IMR-90 (cell line): ENCODE data around the gene ZNF611. TPM values are rescaled to one million over a fixed set of nuclear protein-coding genes. Genes with fewer than 3 reads are reported as not detected.

ENCODE experiments used
- ATAC-seq: fragments of 200-7000 bp; cut with Tn5 transposase; 2 replicates; pipeline ENCODE4 v1.9.1; 2020; ENCODE audit warnings: low read depth, mild to moderate bottlenecking, moderate library complexity
- BruUV-seq: library from RNA; stranded (reverse); fragments of 400-500 nt; replicated peaks from 2 replicates; lab custom pipeline; 2021; lab: Mats Ljungman, UMichigan
- CTCF ChIA-PET: fragments of 300-600 bp; formaldehyde crosslinking; extraction: SDS; loops from one replicate; lab custom pipeline; 2021; ENCODE audit warnings: antibody characterized with exemption; lab: Yijun Ruan, JAX
- POLR2A ChIA-PET: fragments of 300-600 bp; sonication (Branson Sonifier 250); formaldehyde crosslinking; loops from one replicate; lab custom pipeline; 2022; ENCODE audit warnings: antibody characterized with exemption; ENCODE audit not compliant: unreplicated experiment; lab: Charles Lee
- DNase-seq: peaks from one replicate; pipeline ENCODE4 v3.0.0; 2013
- H2AFZ ChIP-seq: replicated peaks from 2 replicates; pipeline ENCODE3; 2013; ENCODE audit warnings: low read length, mild to moderate bottlenecking; ENCODE audit not compliant: poor library complexity
- H2AK5ac ChIP-seq: 2 replicates; pipeline ENCODE4 v1.6.1; 2013; ENCODE audit warnings: low read depth, low read length, inconsistent platforms
- H2AK9ac ChIP-seq: replicated peaks from 2 replicates; pipeline ENCODE3; 2013; ENCODE audit warnings: mild to moderate bottlenecking, low read depth, low read length, moderate library complexity; ENCODE audit not compliant: poor library complexity
- H2BK120ac ChIP-seq: 2 replicates; pipeline ENCODE4 v1.6.1; 2013; ENCODE audit warnings: low read depth, low read length, inconsistent platforms
- H2BK15ac ChIP-seq: 3 replicates; pipeline ENCODE4 v1.6.1; 2013; ENCODE audit warnings: low read depth, low read length, inconsistent platforms
- H2BK20ac ChIP-seq: 2 replicates; pipeline ENCODE4 v1.6.1; 2013; ENCODE audit warnings: low read depth, mild to moderate bottlenecking, inconsistent platforms, low read length, moderate library complexity
- H2BK5ac ChIP-seq: 2 replicates; pipeline ENCODE4 v1.6.1; 2013; ENCODE audit warnings: mild to moderate bottlenecking, low read depth, low read length, inconsistent platforms; ENCODE audit not compliant: poor library complexity, severe bottlenecking
- H3K14ac ChIP-seq: replicated peaks from 2 replicates; pipeline ENCODE4 v1.6.1; 2013; ENCODE audit warnings: low read depth, low read length, inconsistent platforms
- H3K18ac ChIP-seq: 2 replicates; pipeline ENCODE4 v1.6.1; 2013; ENCODE audit warnings: low read depth, low read length, control low read depth
- H3K23ac ChIP-seq: 2 replicates; pipeline ENCODE4 v1.6.1; 2013; ENCODE audit warnings: low read depth, low read length, inconsistent platforms
- H3K27ac ChIP-seq: 2 replicates; pipeline ENCODE4 v1.5.1; 2013; ENCODE audit warnings: mild to moderate bottlenecking, control low read depth, low read length; ENCODE audit not compliant: insufficient read depth
- H3K27me3 ChIP-seq: 2 replicates; pipeline ENCODE4 v1.6.1; 2013; ENCODE audit warnings: low read length; ENCODE audit not compliant: control insufficient read depth, insufficient read depth
- H3K36me3 ChIP-seq: 2 replicates; pipeline ENCODE4 v1.6.1; 2013; ENCODE audit warnings: low read length, mixed read lengths; ENCODE audit not compliant: control insufficient read depth, insufficient read depth
- H3K4ac ChIP-seq: 2 replicates; pipeline ENCODE4 v1.6.1; 2013; ENCODE audit warnings: low read depth, low read length, inconsistent platforms
- H3K4me1 ChIP-seq: 2 replicates; pipeline ENCODE4 v1.6.1; 2013; ENCODE audit warnings: low read length, mixed read lengths; ENCODE audit not compliant: control insufficient read depth, insufficient read depth
- H3K4me2 ChIP-seq: 2 replicates; pipeline ENCODE4 v1.6.1; 2013; ENCODE audit warnings: low read depth, mild to moderate bottlenecking, control low read depth, low read length, moderate library complexity
- H3K4me3 ChIP-seq: 2 replicates; pipeline ENCODE4 v1.5.1; 2013; ENCODE audit warnings: low read depth, mild to moderate bottlenecking, control low read depth, low read length, moderate library complexity; ENCODE audit not compliant: insufficient read depth
- H3K56ac ChIP-seq: 2 replicates; pipeline ENCODE4 v1.6.1; 2013; ENCODE audit warnings: low read length, inconsistent platforms; ENCODE audit not compliant: insufficient read depth; ENCODE audit errors: extremely low read depth
- H3K79me1 ChIP-seq, 2 experiments: 2 replicates each; pipeline ENCODE4 v1.6.1; 2013; ENCODE audit warnings: low read length in 2 of 2, inconsistent platforms in 1 of 2, low read depth in 1 of 2
- H3K9ac ChIP-seq: 2 replicates; pipeline ENCODE4 v1.6.1; 2013; ENCODE audit warnings: low read depth, low read length, control low read depth
- H3K9me1 ChIP-seq: 2 replicates; pipeline ENCODE4 v1.6.1; 2013; ENCODE audit warnings: low read length, inconsistent platforms; ENCODE audit not compliant: insufficient read depth
- H3K9me3 ChIP-seq: 2 replicates; pipeline ENCODE4 v1.6.1; 2013; ENCODE audit warnings: low read length; ENCODE audit not compliant: control insufficient read depth, insufficient read depth
- H4K20me1 ChIP-seq: 2 replicates; pipeline ENCODE4 v1.6.1; 2013; ENCODE audit warnings: low read length, inconsistent platforms; ENCODE audit not compliant: insufficient read depth
- H4K5ac ChIP-seq: 2 replicates; pipeline ENCODE4 v1.6.1; 2013; ENCODE audit warnings: mild to moderate bottlenecking, low read depth, low read length, control low read depth
- H4K8ac ChIP-seq, 2 experiments: 2 replicates each; pipeline ENCODE4 v1.6.1; 2013; ENCODE audit warnings: low read depth in 2 of 2, low read length in 2 of 2, control low read depth in 1 of 2, inconsistent platforms in 1 of 2
- H4K91ac ChIP-seq: 2 replicates; pipeline ENCODE4 v1.6.1; 2013; ENCODE audit warnings: low read depth, low read length, inconsistent platforms; ENCODE audit not compliant: insufficient read depth
- CEBPB ChIP-seq: IDR thresholded peaks from 2 replicates; pipeline ENCODE4 v1.6.1; 2012; ENCODE audit warnings: low read depth, low read length, improper control_type of control experiment
- CTCF ChIP-seq: conservative IDR thresholded peaks from 2 replicates; pipeline ENCODE4 v1.5.1; 2012; ENCODE audit warnings: mild to moderate bottlenecking, low read depth, low read length, improper control_type of control experiment
- FOS ChIP-seq: fragments of 150-350 bp; IDR thresholded peaks from 2 replicates; pipeline ENCODE4 v1.6.1; 2016; ENCODE audit warnings: low read depth, low read length
- MAFK ChIP-seq: IDR thresholded peaks from 2 replicates; pipeline ENCODE4 v1.6.1; 2012; ENCODE audit warnings: low read depth, low read length, improper control_type of control experiment
- MXI1 ChIP-seq: IDR thresholded peaks from 2 replicates; pipeline ENCODE4 v1.6.1; 2012; ENCODE audit warnings: low read depth, mild to moderate bottlenecking, low read length, moderate library complexity, borderline replicate concordance
- POLR2A ChIP-seq: IDR thresholded peaks from 2 replicates; pipeline ENCODE4 v1.6.1; 2012; ENCODE audit warnings: mild to moderate bottlenecking, low read depth, low read length
- RCOR1 ChIP-seq: IDR thresholded peaks from 2 replicates; pipeline ENCODE4 v1.6.1; 2012; ENCODE audit warnings: mild to moderate bottlenecking, low read length, improper control_type of control experiment; ENCODE audit not compliant: insufficient replicate concordance
- RFX5 ChIP-seq: IDR thresholded peaks from 2 replicates; pipeline ENCODE4 v1.8.0; 2012; ENCODE audit warnings: low read depth, mild to moderate bottlenecking, low read length, moderate library complexity
- WGBS, 2 experiments: methylation state at CpG; one replicate each; pipeline versions ENCODE4 v1.1.5 to v1.1.7; 2013; ENCODE audit warnings: missing lambda C conversion rate in 2 of 2; ENCODE audit not compliant: insufficient read length in 1 of 2; ENCODE audit errors: extremely low coverage in 2 of 2; 5-methylcytosine and 5-hydroxymethylcytosine counted together
- dilution Hi-C: fragments of 300-500 bp; cut with HindIII; formaldehyde crosslinking; loops from one replicate; pipeline ENCODE4 v1.14.3; 2018; ENCODE audit warnings: low sequenced_read_pairs; ENCODE audit not compliant: unreplicated experiment
- in situ Hi-C: fragments of 300-500 bp; cut with MboI; formaldehyde crosslinking; loops from 3 replicates; pipeline ENCODE4 v1.14.3; 2019; ENCODE audit warnings: low sequenced_read_pairs, inconsistent platforms, mixed read lengths
- intact Hi-C: fragments of 100-400 bp; cut with micrococcal nuclease; formaldehyde crosslinking; loops from 2 replicates; pipeline ENCODE4 v1.10.0; 2022
- polyA plus RNA-seq, 3 experiments: library from polyadenylated mRNA; depleted of rRNA; stranded (reverse); fragments of >200 nt; gene quantifications; 2 replicates each; pipeline ENCODE4 v1.2.3, GENCODE V29; 2012; ENCODE audit warnings: low replicate concordance in 1 of 3
- total RNA-seq: library from RNA; depleted of rRNA; stranded (reverse); fragments of >200 nt; gene quantifications from 2 replicates; pipeline ENCODE4 v1.2.3, GENCODE V29; 2012

Gene ZNF611
- total and polyA plus RNA-seq, 2 of the 4 experiments (the other 2 are of a cell fraction): 3.8 to 8.8 TPM

- Histone ChIP-seq H3K9me3 (no peaks in the 10 kb centered on the region), H3K9ac (no peak overlapping the region), H3K23ac (no peak overlapping the region; the same call in 1 of the 2 replicates), H3K4me2 (peak overlapping the region; percentile 64), H2AK5ac (peak overlapping the region; percentile 73; the same call in 1 of the 2 replicates), H2AFZ (no peak overlapping the region), H4K8ac (peak overlapping the region in 1 of 2 experiments; percentile 76; a peak in 1 of 4 replicates), H3K56ac (no peak overlapping the region), H3K9me1 (peaks cover 9% of the 10 kb centered on the region), H3K14ac (no peak overlapping the region), H3K4me3 (no peak overlapping the region), H3K36me3 (peaks cover 13% of the 10 kb centered on the region), H3K18ac (0 out of 2 replicates have a peak overlapping the region, but pooled peaks have one; percentile 66), H3K4ac (peak overlapping the region; percentile 76), H3K27me3 (no peaks in the 10 kb centered on the region), H2BK120ac (peak overlapping the region; percentile 74; the same call in 1 of the 2 replicates), H4K5ac (no peak overlapping the region), H3K79me1 (peaks cover under 1 to 25% of the 10 kb centered on the region in 2 experiments; a peak in 3 of 4 replicates), H2AK9ac (no peak overlapping the region), H2BK20ac (peak overlapping the region; percentile 8), H2BK15ac (no peak overlapping the region; the same call in 2 of the 3 replicates), H4K91ac (no peak overlapping the region), H3K27ac (peak overlapping the region; percentile 81), H2BK5ac (peak overlapping the region; percentile 73), H3K4me1 (peaks cover 18% of the 10 kb centered on the region), H4K20me1 (peaks cover 11% of the 10 kb centered on the region; the same call in 1 of the 2 replicates)
- ChIA-PET CTCF (no interaction called here), POLR2A (no interaction called here)
- TF ChIP-seq RCOR1: no peak
- TF ChIP-seq CTCF: no peak
- TF ChIP-seq MXI1: no peak
- no peak for TF ChIP-seq MAFK
- TF ChIP-seq FOS: peak; percentile 53; the same call in 1 of the 2 replicates
- no peak; the same call in 1 of the 2 replicates for TF ChIP-seq RFX5
- no peak for TF ChIP-seq POLR2A
- TF ChIP-seq CEBPB: no peak
- intact Hi-C loops: no loop called here
- WGBS, 2 experiments: no CpG with 5 or more reads among the region's 7 CpGs
- dilution Hi-C loops: no loop called here
- peak; percentile 93 for DNase-seq
- peak; percentile 96 for ATAC-seq
- in situ Hi-C loops: no loop called here
- BruUV-seq: no TSS peak
These were observed 12.5 kb downstream of the ZNF611 start for GRCh38 chr19:52722062-52723003.
